ENCODE results near the gene PCOLCE2. TPM values are rescaled to one million over a fixed set of nuclear protein-coding genes. Genes with fewer than 3 reads are reported as not detected.

The PCOLCE2 gene
- total RNA-seq, 1 experiment from 2014 or later: 13.5 TPM

DNA sequence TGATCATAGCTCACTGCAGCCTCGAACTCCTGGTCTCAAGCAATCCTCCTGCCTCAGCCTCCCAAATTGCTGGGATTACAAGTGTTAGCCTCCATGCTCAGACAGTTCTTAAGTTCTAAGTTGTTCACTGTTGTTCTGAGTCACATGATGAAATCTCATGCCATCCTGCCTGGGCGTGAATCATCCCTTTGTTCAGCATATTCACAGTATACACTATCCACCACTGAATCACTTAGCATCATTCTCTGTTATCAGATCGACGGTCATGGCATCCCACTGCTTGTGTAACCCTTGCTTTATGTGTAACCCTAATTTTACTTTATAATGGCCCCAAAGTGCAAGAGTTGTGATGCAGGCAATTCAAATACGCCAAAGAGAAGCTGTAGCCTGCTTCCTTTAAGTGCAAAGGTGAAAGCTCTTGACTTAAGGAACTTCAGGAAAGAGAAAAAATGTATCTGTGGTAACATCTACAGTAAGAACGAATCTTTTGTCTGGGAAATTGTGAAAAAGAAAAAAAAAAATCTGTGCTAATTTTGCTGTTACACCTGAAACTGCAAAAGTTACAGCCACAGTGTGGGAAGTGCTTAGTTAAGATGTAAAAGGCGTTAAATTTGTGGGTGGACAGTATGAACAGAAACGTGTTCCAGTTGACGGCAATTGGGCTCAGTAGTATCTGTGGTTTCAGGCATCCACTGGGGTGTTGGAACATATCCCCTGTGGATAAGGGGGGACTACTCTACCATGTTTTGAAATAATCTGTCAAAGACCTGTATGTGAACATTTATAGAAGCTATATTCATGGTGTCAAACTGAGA lies 80.6 kb downstream of the PCOLCE2 start (continued):
- TF ChIP-seq ESRRA (CRISPR knock-in tag; IDR thresholded peaks at IDR 0.05; ENCODE audit: borderline replicate concordance) (no peak), HMGA2 (CRISPR knock-in tag; IDR thresholded peaks at IDR 0.05) (no peak)
- TF ChIP-seq, protein P1, sequence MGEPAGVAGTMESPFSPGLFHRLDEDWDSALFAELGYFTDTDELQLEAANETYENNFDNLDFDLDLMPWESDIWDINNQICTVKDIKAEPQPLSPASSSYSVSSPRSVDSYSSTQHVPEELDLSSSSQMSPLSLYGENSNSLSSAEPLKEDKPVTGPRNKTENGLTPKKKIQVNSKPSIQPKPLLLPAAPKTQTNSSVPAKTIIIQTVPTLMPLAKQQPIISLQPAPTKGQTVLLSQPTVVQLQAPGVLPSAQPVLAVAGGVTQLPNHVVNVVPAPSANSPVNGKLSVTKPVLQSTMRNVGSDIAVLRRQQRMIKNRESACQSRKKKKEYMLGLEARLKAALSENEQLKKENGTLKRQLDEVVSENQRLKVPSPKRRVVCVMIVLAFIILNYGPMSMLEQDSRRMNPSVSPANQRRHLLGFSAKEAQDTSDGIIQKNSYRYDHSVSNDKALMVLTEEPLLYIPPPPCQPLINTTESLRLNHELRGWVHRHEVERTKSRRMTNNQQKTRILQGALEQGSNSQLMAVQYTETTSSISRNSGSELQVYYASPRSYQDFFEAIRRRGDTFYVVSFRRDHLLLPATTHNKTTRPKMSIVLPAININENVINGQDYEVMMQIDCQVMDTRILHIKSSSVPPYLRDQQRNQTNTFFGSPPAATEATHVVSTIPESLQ (CRISPR knock-in tag; IDR thresholded peaks at IDR 0.05): no peak

DNA sequence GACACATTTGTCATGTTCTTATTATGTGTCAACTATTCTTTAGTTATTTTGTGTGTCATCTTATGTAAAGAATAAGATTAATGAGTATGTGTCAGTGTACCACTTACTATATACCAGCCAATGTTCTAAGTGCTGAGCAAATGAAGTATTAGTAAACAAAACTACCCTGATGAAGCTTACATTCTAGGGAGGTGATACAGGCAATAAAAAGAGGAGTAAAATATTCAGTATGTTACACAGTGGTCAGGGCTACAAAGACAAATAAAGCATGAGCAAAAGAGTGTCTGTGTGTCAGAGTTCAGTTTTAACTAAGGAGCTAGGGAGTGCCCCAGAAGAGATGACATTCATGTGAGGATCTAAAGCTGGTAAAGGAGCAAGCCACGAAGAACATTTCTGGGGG lies 86.0 kb downstream of the PCOLCE2 start:
- Mint-ChIP-seq H3K4me1 (peaks cover 15% of the 10 kb centered on the region), H3K9me3 (no peaks in the 10 kb centered on the region), H3K27ac (peak overlapping the region; percentile 3; the same call in 1 of the 2 replicates), H3K36me3 (no peaks in the 10 kb centered on the region), H3K27me3 (ENCODE audit: low read depth) (no peaks in the 10 kb centered on the region), H3K4me3 (no peak overlapping the region)
- ChIA-PET CTCF (no interaction called here), POLR2A (no interaction called here)
- DNase-seq (ENCODE audit: low spot score) (no peak), ATAC-seq (no peak)
- TF ChIP-seq IRF2 (CRISPR knock-in tag; IDR thresholded peaks at IDR 0.05; ENCODE audit: borderline replicate concordance, low read depth): no peak
- TF ChIP-seq, protein P2, sequence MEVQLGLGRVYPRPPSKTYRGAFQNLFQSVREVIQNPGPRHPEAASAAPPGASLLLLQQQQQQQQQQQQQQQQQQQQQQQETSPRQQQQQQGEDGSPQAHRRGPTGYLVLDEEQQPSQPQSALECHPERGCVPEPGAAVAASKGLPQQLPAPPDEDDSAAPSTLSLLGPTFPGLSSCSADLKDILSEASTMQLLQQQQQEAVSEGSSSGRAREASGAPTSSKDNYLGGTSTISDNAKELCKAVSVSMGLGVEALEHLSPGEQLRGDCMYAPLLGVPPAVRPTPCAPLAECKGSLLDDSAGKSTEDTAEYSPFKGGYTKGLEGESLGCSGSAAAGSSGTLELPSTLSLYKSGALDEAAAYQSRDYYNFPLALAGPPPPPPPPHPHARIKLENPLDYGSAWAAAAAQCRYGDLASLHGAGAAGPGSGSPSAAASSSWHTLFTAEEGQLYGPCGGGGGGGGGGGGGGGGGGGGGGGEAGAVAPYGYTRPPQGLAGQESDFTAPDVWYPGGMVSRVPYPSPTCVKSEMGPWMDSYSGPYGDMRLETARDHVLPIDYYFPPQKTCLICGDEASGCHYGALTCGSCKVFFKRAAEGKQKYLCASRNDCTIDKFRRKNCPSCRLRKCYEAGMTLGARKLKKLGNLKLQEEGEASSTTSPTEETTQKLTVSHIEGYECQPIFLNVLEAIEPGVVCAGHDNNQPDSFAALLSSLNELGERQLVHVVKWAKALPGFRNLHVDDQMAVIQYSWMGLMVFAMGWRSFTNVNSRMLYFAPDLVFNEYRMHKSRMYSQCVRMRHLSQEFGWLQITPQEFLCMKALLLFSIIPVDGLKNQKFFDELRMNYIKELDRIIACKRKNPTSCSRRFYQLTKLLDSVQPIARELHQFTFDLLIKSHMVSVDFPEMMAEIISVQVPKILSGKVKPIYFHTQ (CRISPR knock-in tag; IDR thresholded peaks at IDR 0.05): no peak
- TF ChIP-seq MXD4 (CRISPR knock-in tag; IDR thresholded peaks at IDR 0.05; ENCODE audit: borderline replicate concordance): no peak
- TF ChIP-seq TEAD4 (CRISPR knock-in tag; IDR thresholded peaks at IDR 0.05): no peak
- TF ChIP-seq ZNF317 (CRISPR knock-in tag; IDR thresholded peaks at IDR 0.05; ENCODE audit: borderline replicate concordance, low read depth): no peak
- TF ChIP-seq NR3C1 (CRISPR knock-in tag; conservative IDR thresholded peaks at IDR 0.05; ENCODE audit: low read depth): no peak

DNA sequence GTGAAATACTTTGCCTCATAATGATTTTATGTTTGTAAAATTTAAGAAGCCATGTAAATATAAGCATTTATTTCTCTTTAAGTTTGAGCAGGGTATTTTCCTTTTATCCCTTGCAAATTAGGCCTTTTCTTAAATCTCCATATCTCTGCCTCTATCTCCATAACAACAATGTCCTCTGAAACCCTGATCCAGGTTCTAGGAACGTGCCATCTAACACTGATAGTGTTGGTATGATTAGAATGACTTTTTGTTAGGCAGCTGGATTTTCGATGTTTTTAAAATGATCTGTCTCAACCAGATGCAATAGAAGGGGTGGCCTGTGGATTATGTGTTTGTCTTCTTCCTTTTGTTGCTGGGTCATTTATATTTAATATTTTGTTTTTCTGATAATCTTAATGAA lies 87.1 kb downstream of the PCOLCE2 start:
- H3K36me3 Mint-ChIP-seq: no peaks in the 10 kb centered on the region
- H3K27ac Mint-ChIP-seq: no peak overlapping the region
- ChIA-PET POLR2A (no interaction called here), CTCF (no interaction called here)
- H3K27me3 Mint-ChIP-seq (ENCODE audit: low read depth): no peaks in the 10 kb centered on the region
- peaks cover 15% of the 10 kb centered on the region for H3K4me1 Mint-ChIP-seq
- no peak for DNase-seq (ENCODE audit: low spot score)
- H3K9me3 Mint-ChIP-seq: no peaks in the 10 kb centered on the region
- no peak overlapping the region for H3K4me3 Mint-ChIP-seq
- ATAC-seq: no peak
- TF ChIP-seq KAT7 (CRISPR knock-in tag; IDR thresholded peaks at IDR 0.05; ENCODE audit: borderline replicate concordance) (no peak), NFATC4 (CRISPR knock-in tag; IDR thresholded peaks at IDR 0.05) (no peak), MYBL2 (CRISPR knock-in tag; IDR thresholded peaks at IDR 0.05) (no peak), TEAD1 (CRISPR knock-in tag; IDR thresholded peaks at IDR 0.05) (no peak), ZNF263 (CRISPR knock-in tag; IDR thresholded peaks at IDR 0.05; ENCODE audit: low read depth) (no peak)
- TF ChIP-seq, protein P3, sequence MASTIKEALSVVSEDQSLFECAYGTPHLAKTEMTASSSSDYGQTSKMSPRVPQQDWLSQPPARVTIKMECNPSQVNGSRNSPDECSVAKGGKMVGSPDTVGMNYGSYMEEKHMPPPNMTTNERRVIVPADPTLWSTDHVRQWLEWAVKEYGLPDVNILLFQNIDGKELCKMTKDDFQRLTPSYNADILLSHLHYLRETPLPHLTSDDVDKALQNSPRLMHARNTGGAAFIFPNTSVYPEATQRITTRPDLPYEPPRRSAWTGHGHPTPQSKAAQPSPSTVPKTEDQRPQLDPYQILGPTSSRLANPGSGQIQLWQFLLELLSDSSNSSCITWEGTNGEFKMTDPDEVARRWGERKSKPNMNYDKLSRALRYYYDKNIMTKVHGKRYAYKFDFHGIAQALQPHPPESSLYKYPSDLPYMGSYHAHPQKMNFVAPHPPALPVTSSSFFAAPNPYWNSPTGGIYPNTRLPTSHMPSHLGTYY (CRISPR knock-in tag; IDR thresholded peaks at IDR 0.05): no peak
- TF ChIP-seq, protein P4, sequence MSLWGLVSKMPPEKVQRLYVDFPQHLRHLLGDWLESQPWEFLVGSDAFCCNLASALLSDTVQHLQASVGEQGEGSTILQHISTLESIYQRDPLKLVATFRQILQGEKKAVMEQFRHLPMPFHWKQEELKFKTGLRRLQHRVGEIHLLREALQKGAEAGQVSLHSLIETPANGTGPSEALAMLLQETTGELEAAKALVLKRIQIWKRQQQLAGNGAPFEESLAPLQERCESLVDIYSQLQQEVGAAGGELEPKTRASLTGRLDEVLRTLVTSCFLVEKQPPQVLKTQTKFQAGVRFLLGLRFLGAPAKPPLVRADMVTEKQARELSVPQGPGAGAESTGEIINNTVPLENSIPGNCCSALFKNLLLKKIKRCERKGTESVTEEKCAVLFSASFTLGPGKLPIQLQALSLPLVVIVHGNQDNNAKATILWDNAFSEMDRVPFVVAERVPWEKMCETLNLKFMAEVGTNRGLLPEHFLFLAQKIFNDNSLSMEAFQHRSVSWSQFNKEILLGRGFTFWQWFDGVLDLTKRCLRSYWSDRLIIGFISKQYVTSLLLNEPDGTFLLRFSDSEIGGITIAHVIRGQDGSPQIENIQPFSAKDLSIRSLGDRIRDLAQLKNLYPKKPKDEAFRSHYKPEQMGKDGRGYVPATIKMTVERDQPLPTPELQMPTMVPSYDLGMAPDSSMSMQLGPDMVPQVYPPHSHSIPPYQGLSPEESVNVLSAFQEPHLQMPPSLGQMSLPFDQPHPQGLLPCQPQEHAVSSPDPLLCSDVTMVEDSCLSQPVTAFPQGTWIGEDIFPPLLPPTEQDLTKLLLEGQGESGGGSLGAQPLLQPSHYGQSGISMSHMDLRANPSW (CRISPR knock-in tag; conservative IDR thresholded peaks at IDR 0.05; ENCODE audit: low read depth): no peak
- TF ChIP-seq, protein P5, sequence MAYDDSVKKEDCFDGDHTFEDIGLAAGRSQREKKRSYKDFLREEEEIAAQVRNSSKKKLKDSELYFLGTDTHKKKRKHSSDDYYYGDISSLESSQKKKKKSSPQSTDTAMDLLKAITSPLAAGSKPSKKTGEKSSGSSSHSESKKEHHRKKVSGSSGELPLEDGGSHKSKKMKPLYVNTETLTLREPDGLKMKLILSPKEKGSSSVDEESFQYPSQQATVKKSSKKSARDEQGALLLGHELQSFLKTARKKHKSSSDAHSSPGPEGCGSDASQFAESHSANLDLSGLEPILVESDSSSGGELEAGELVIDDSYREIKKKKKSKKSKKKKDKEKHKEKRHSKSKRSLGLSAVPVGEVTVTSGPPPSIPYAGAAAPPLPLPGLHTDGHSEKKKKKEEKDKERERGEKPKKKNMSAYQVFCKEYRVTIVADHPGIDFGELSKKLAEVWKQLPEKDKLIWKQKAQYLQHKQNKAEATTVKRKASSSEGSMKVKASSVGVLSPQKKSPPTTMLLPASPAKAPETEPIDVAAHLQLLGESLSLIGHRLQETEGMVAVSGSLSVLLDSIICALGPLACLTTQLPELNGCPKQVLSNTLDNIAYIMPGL (CRISPR knock-in tag; IDR thresholded peaks at IDR 0.05): no peak
- TF ChIP-seq, protein P1 (CRISPR knock-in tag; IDR thresholded peaks at IDR 0.05): no peak
- TF ChIP-seq, protein P6, sequence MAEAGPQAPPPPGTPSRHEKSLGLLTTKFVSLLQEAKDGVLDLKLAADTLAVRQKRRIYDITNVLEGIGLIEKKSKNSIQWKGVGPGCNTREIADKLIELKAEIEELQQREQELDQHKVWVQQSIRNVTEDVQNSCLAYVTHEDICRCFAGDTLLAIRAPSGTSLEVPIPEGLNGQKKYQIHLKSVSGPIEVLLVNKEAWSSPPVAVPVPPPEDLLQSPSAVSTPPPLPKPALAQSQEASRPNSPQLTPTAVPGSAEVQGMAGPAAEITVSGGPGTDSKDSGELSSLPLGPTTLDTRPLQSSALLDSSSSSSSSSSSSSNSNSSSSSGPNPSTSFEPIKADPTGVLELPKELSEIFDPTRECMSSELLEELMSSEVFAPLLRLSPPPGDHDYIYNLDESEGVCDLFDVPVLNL (CRISPR knock-in tag; IDR thresholded peaks at IDR 0.05; ENCODE audit: borderline replicate concordance, low read depth): no peak
